Adrenal gland (tissue), 19 donors: ENCODE data around the gene MMP23B. TPM values are rescaled to one million over a fixed set of nuclear protein-coding genes. Genes with fewer than 3 reads are reported as not detected.

Source experiments
- DNase-seq, 7 donors: peaks; one replicate each; pipeline ENCODE4 v3.0.0-alpha.2; 2019 to 2020
- H3K27ac ChIP-seq, 5 donors: fragments of 200-600 bp; sonication (generic) in 4 of 5; 1 replicate in 3 of 5; 2 replicates in 2 of 5; pipeline versions ENCODE4 v1.5.1 to v1.8.0; 2016 to 2020; ENCODE audit warnings: mild to moderate bottlenecking in 1 of 5
- H3K27me3 ChIP-seq: fragments of 200-600 bp; 2 replicates; pipeline ENCODE4 v1.8.0; 2021
- H3K36me3 ChIP-seq, 2 donors: fragments of 200-600 bp; replicated peaks in 1 of 2; 1 replicate in 1 of 2; 2 replicates in 1 of 2; pipeline versions ENCODE4 v1.5.1 to v1.8.0; 2018 to 2022
- H3K4me1 ChIP-seq, 2 donors: fragments of 200-600 bp; replicated peaks in 1 of 2; 1 replicate in 1 of 2; 2 replicates in 1 of 2; pipeline versions ENCODE4 v1.5.1 to v1.8.0; 2018 to 2021
- H3K4me3 ChIP-seq, 4 donors: fragments of 200-600 bp; sonication (generic) in 3 of 4; one replicate each; pipeline ENCODE4 v1.5.1; 2016 to 2018
- H3K9me3 ChIP-seq, 3 donors: fragments of 200-600 bp; sonication (generic) in 1 of 3; replicated peaks in 1 of 3; 1 replicate in 2 of 3; 2 replicates in 1 of 3; pipeline versions ENCODE4 v1.5.1 to v1.8.0; 2016 to 2021
- CTCF ChIP-seq, 6 experiments: fragments of 450-650 bp in 4 of 6; fragments of 200-600 bp in 2 of 6; sonication (generic) in 1 of 6; IDR thresholded peaks; 1 replicate in 5 of 6; 2 replicates in 1 of 6; pipeline versions ENCODE4 v1.5.1 to v1.8.0; 2016 to 2021; ENCODE audit warnings: antibody characterized with exemption in 6 of 6, mild to moderate bottlenecking in 2 of 6, moderate library complexity in 1 of 6
- POLR2A ChIP-seq, 2 donors: fragments of 450-650 bp; IDR thresholded peaks; one replicate each; pipeline ENCODE4 v1.6.1; 2017; ENCODE audit warnings: antibody characterized with exemption in 2 of 2, mild to moderate bottlenecking in 2 of 2, moderate library complexity in 1 of 2
- WGBS, 4 donors: extraction: QIAGEN DNeasy Blood & Tissue Kit in 2 of 4; methylation state at CpG; one replicate each; pipeline versions ENCODE4 v1.1.5 to v1.1.7; 2013 to 2017; 5-methylcytosine and 5-hydroxymethylcytosine counted together
- intact Hi-C, 2 donors: fragments of 100-400 bp; cut with DNase I; formaldehyde crosslinking; loops; one replicate each; pipeline versions ENCODE4 v1.14.1 to v1.15.0; 2022 to 2023
- long read RNA-seq, 10 donors: library from polyadenylated mRNA in 3 of 10; unstranded in 2 of 10; stranded (forward) in 1 of 10; transcript quantifications; one replicate each; pipeline ENCODE4 v2.0.0 and lab custom pipeline, GENCODE V29; 2021 to 2026
- polyA plus RNA-seq, 3 donors: library from polyadenylated mRNA; stranded (reverse); fragments of 200-250 nt in 2 of 3; fragments of 350-450 nt in 1 of 3; fragmentation: Illumina TruSeq in 1 of 3; extraction: RNeasy Lipid Tissue Mini Kit (QIAGEN cat#74804) in 1 of 3; gene quantifications; one replicate each; pipeline ENCODE4 v1.2.3, GENCODE V29; 2013 to 2014
- total RNA-seq, 9 donors: library from RNA; depleted of rRNA in 4 of 9; stranded (reverse); fragments of >200 nt in 4 of 9; fragments of 120-200 nt in 1 of 9; fragmentation: NEBNext Ultra II Directional in 1 of 9; extraction: Animal tissue kit (Norgen Biotek cat#: 25700) in 1 of 9; gene quantifications; one replicate each; pipeline versions ENCODE4 v1.1.0 to v1.2.4, GENCODE V29; 2013 to 2023
- donor health status: healthy with polysubstance abuse.
- donor health status: Bipolar disorder and iron deficiency.
- donor health status: DM: yes; HTN: yes; CAD: no.
- donor health status: DM: no; HTN: no; CAD: no.
- donor health status: DM: no; HTN: no; CAD: no.
- donor health status: DM: yes; HTN: yes; CAD: no.

MMP23B gene
- total RNA-seq (10 to 100 TPM in 3 of 9 donors, 1 to 10 TPM in 6; 1.6 to 21.5 (median 7.8) TPM), polyA plus RNA-seq (10 to 100 TPM in 1 of 3 donors, 1 to 10 TPM in 1, not detected in 1; 9.8 to 28.0 TPM)
- long read RNA-seq, donor 1, partial matches to known transcripts = 70 of 125 reads
- long read RNA-seq, donor 1, other reads (novel, unspliced or antisense) = 55 of 125 reads
- long read RNA-seq, donor 2, partial matches to known transcripts = 38 of 38 reads
- long read RNA-seq, donor 2, other reads (novel, unspliced or antisense) = 0 of 38 reads
- long read RNA-seq, donor 3, partial matches to known transcripts = 53 of 54 reads
- long read RNA-seq, donor 3, other reads (novel, unspliced or antisense) = 0 of 54 reads
- long read RNA-seq, donor 4 = 0 reads
- long read RNA-seq, donor 5, transcript MMP23B-201 (8 exons, 1,326 nt) = major isoform, 9 of 14 reads
- long read RNA-seq, donor 5, partial matches to known transcripts = 0 of 14 reads
- long read RNA-seq, donor 5, other reads (novel, unspliced or antisense) = 4 of 14 reads
- long read RNA-seq, donor 6, partial matches to known transcripts = 0 of 1 reads
- long read RNA-seq, donor 6, other reads (novel, unspliced or antisense) = 0 of 1 reads
- long read RNA-seq, donor 7, partial matches to known transcripts = 0 of 2 reads
- long read RNA-seq, donor 7, other reads (novel, unspliced or antisense) = 0 of 2 reads
- long read RNA-seq, donor 8, partial matches to known transcripts = 116 of 125 reads
- long read RNA-seq, donor 8, other reads (novel, unspliced or antisense) = 7 of 125 reads
- long read RNA-seq, donor 9 = 0 reads
- long read RNA-seq, donor 10, partial matches to known transcripts = 0 of 1 reads
- long read RNA-seq, donor 10, other reads (novel, unspliced or antisense) = 0 of 1 reads

- Histone ChIP-seq H3K36me3 (peaks cover 0 to 15% of the 10 kb centered on the region in 2 donors), H3K4me1 (peaks cover 0 to 5% of the 10 kb centered on the region in 2 donors), H3K27me3 (peaks cover 7% of the 10 kb centered on the region), H3K27ac (peak within 1 kb of the TSS in 4 of 5 donors; percentile 10 to 85 (median 49)), H3K9me3 (no peaks in the 10 kb centered on the region), H3K4me3 (peak within 1 kb of the TSS in 1 of 4 donors; percentile 22)
- intact Hi-C loops = no loop called here
- WGBS, 4 donors = 3 to 6% (median 4%) methylated on average over 13 to 47 of the region's 48 CpGs; no CpG with 5 or more reads in 1 of the 4 donors
- peak in 2 of 7 donors; percentile 8 to 18 for DNase-seq
- TF ChIP-seq CTCF (IDR thresholded peaks at IDR 0.05) = no peak
- TF ChIP-seq POLR2A (IDR thresholded peaks at IDR 0.05) = no peak
Observed at GRCh38 chr1:1631782-1632420, at the start of gene MMP23B. Gene MMP23B (plus strand): TSS chr1:1632173. CDS start chr1:1632219, 46 bp downstream.

- Histone ChIP-seq H3K4me1 (no peaks in the 10 kb centered on the region), H3K27me3 (no peaks in the 10 kb centered on the region), H3K4me3 (no peak overlapping the region), H3K9me3 (no peaks in the 10 kb centered on the region), H3K27ac (no peak overlapping the region), H3K36me3 (no peaks in the 10 kb centered on the region)
- WGBS, 4 donors = 56 to 74% (median 68%) methylated on average over 7 to 9 of the region's 9 CpGs
- no peak for TF ChIP-seq CTCF (IDR thresholded peaks at IDR 0.05)
- DNase-seq = no peak
- intact Hi-C loops = no loop called here
Observed at GRCh38 chr1:1582585-1583346, 49.2 kb upstream of the MMP23B start.

- Histone ChIP-seq H3K9me3 (no peaks in the 10 kb centered on the region), H3K4me3 (no peak overlapping the region), H3K36me3 (no peaks in the 10 kb centered on the region), H3K4me1 (no peaks in the 10 kb centered on the region), H3K27ac (no peak overlapping the region), H3K27me3 (no peaks in the 10 kb centered on the region)
- intact Hi-C loops = no loop called here
- 83 to 87% (median 85%) methylated on average over 16 to 23 of the region's 23 CpGs for WGBS, 4 donors
- DNase-seq = no peak
- TF ChIP-seq POLR2A (IDR thresholded peaks at IDR 0.05) (no peak), CTCF (IDR thresholded peaks at IDR 0.05) (no peak)
Observed at GRCh38 chr1:1583347-1584010, 48.5 kb upstream of the MMP23B start.
